Activated CD4-positive, alpha-beta T cell treated with anti-CD3 and anti-CD28 coated beads for 1 hour (primary cell): ENCODE measurements around the gene CCDC3.

Experiments used
- DNase-seq: peaks from one replicate; pipeline ENCODE4 v3.0.0-alpha.2; 2020

CCDC3 gene

GRCh38 chr10:12960941-12961340, 40.6 kb downstream of the CCDC3 start:
- DNase-seq, result no peak

GRCh38 chr10:12960334-12960898, 41.1 kb downstream of the CCDC3 start:
- DNase-seq, result no peak

GRCh38 chr10:12958546-12959110, 42.9 kb downstream of the CCDC3 start:
- DNase-seq, result no peak

- DNase-seq, result no peak
Observed at GRCh38 chr10:12957081-12957480, 44.4 kb downstream of the CCDC3 start.

GRCh38 chr10:12954866-12955265, 46.6 kb downstream of the CCDC3 start:
- DNase-seq, result no peak

- no peak for DNase-seq
Observed at GRCh38 chr10:12950583-12951128, 50.9 kb downstream of the CCDC3 start.

- DNase-seq, result no peak
Observed at GRCh38 chr10:12949248-12949647, 52.3 kb downstream of the CCDC3 start.

- DNase-seq, result no peak
Observed at GRCh38 chr10:12947741-12948140, 53.8 kb downstream of the CCDC3 start.

GRCh38 chr10:12946372-12946771, 55.1 kb downstream of the CCDC3 start:
- DNase-seq, result no peak

- DNase-seq, result no peak
Observed at GRCh38 chr10:12945690-12946359, 55.7 kb downstream of the CCDC3 start.

- DNase-seq, result no peak
Observed at GRCh38 chr10:12944931-12945330, 56.6 kb downstream of the CCDC3 start.

GRCh38 chr10:12943425-12943824, 58.1 kb downstream of the CCDC3 start:
- no peak for DNase-seq

GRCh38 chr10:12941966-12942365, 59.5 kb downstream of the CCDC3 start:
- no peak for DNase-seq

- no peak for DNase-seq
Observed at GRCh38 chr10:12940791-12941190, 60.7 kb downstream of the CCDC3 start.

- DNase-seq, result no peak
Observed at GRCh38 chr10:12938271-12938670, 63.2 kb downstream of the CCDC3 start.

GRCh38 chr10:12937527-12937926, 64.0 kb downstream of the CCDC3 start:
- no peak for DNase-seq

- DNase-seq, result no peak
Observed at GRCh38 chr10:12934777-12935176, 66.7 kb downstream of the CCDC3 start.

- no peak for DNase-seq
Observed at GRCh38 chr10:12929381-12929780, 72.1 kb downstream of the CCDC3 start.

- DNase-seq, result no peak
Observed at GRCh38 chr10:12928571-12928970, 72.9 kb downstream of the CCDC3 start.

GRCh38 chr10:12927896-12928295, 73.6 kb downstream of the CCDC3 start:
- DNase-seq, result no peak

GRCh38 chr10:12925845-12926244, 75.7 kb downstream of the CCDC3 start:
- DNase-seq, result no peak

- no peak for DNase-seq
Observed at GRCh38 chr10:12924911-12925310, 76.6 kb downstream of the CCDC3 start.

- DNase-seq, result no peak
Observed at GRCh38 chr10:12922117-12922900, 79.2 kb downstream of the CCDC3 start.

- no peak for DNase-seq
Observed at GRCh38 chr10:12921163-12921562, 80.3 kb downstream of the CCDC3 start.
